Duodenal mucosa (tissue), 2 donors: ENCODE measurements around the gene PER2.

Experiments used
- H3K27ac ChIP-seq: one replicate; pipeline ENCODE4 v1.7.0; 2013; ENCODE audit warnings: low read depth, low read length
- H3K27me3 ChIP-seq, 2 donors: one replicate each; pipeline ENCODE4 v1.7.0; 2013; ENCODE audit warnings: low read length in 2 of 2, control low read depth in 1 of 2; ENCODE audit not compliant: insufficient read depth in 2 of 2, control insufficient read depth in 1 of 2
- H3K36me3 ChIP-seq, 2 donors: one replicate each; pipeline ENCODE4 v1.7.0; 2013; ENCODE audit warnings: low read length in 2 of 2, control low read depth in 1 of 2; ENCODE audit not compliant: insufficient read depth in 2 of 2, control insufficient read depth in 1 of 2
- H3K4me1 ChIP-seq, 2 donors: one replicate each; pipeline ENCODE4 v1.7.0; 2013; ENCODE audit warnings: low read length in 2 of 2, control low read depth in 1 of 2; ENCODE audit not compliant: insufficient read depth in 2 of 2, control insufficient read depth in 1 of 2
- H3K4me3 ChIP-seq, 2 donors: one replicate each; pipeline ENCODE4 v1.7.0; 2013; ENCODE audit warnings: low read length in 2 of 2, low read depth in 1 of 2
- H3K9ac ChIP-seq, 2 donors: one replicate each; pipeline ENCODE4 v1.7.0; 2013; ENCODE audit warnings: low read length in 2 of 2, low read depth in 1 of 2
- H3K9me3 ChIP-seq, 2 donors: one replicate each; pipeline ENCODE4 v1.7.0; 2013; ENCODE audit warnings: low read length in 2 of 2, control low read depth in 1 of 2; ENCODE audit not compliant: control insufficient read depth in 1 of 2

Gene PER2

GRCh38 chr2:238257786-238258700 is 30.4 kb downstream of the PER2 start:
- no peak overlapping the region for H3K4me3 ChIP-seq
- no peaks in the 10 kb centered on the region for H3K27me3 ChIP-seq
- peaks cover 64 to 86% of the 10 kb centered on the region in 2 donors for H3K36me3 ChIP-seq
- H3K4me1 ChIP-seq: peaks cover 9 to 11% of the 10 kb centered on the region in 2 donors
- H3K27ac ChIP-seq: no peak overlapping the region
- no peak overlapping the region for H3K9ac ChIP-seq
- H3K9me3 ChIP-seq: no peaks in the 10 kb centered on the region

DNA sequence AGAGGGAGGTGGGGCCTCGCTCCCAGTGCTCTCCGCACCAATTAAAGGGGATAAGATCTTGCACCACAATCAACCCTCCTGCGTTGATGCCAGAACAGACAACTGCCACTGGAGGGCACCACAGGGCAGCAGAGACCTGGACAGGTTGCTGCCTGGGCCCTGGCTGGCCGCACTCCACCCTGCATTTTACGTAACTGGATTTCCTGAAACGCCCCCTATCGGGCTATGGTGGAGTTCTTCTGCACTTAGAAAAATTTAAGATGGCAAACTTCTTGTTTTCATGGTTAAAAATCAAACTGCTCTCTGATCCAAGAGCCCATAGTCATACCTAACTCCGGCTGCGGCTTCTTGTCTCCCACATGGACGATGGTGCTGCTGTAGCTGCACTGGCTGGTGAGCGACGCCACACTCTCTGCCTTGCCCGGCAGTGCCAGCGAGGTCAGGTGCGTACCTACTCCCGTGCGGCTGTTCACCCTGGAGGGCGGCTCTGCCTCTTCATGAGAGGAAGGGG is 31.8 kb downstream of the PER2 start:
- Histone ChIP-seq H3K36me3 (peaks cover 59 to 89% of the 10 kb centered on the region in 2 donors), H3K4me1 (no peaks in the 10 kb centered on the region), H3K4me3 (no peak overlapping the region), H3K9me3 (no peaks in the 10 kb centered on the region), H3K27ac (no peak overlapping the region), H3K27me3 (no peaks in the 10 kb centered on the region), H3K9ac (no peak overlapping the region)

GRCh38 chr2:238256111-238256510 is 32.3 kb downstream of the PER2 start:
- Histone ChIP-seq H3K27me3 (no peaks in the 10 kb centered on the region), H3K4me1 (no peaks in the 10 kb centered on the region), H3K9ac (no peak overlapping the region), H3K4me3 (no peak overlapping the region), H3K36me3 (peaks cover 54 to 88% of the 10 kb centered on the region in 2 donors), H3K27ac (no peak overlapping the region), H3K9me3 (no peaks in the 10 kb centered on the region)

- Histone ChIP-seq H3K36me3 (peaks cover 54 to 88% of the 10 kb centered on the region in 2 donors), H3K4me3 (no peak overlapping the region), H3K9me3 (no peaks in the 10 kb centered on the region), H3K9ac (no peak overlapping the region), H3K27ac (no peak overlapping the region), H3K27me3 (no peaks in the 10 kb centered on the region), H3K4me1 (no peaks in the 10 kb centered on the region)
These were observed 32.8 kb downstream of the PER2 start for GRCh38 chr2:238255636-238256035.

DNA sequence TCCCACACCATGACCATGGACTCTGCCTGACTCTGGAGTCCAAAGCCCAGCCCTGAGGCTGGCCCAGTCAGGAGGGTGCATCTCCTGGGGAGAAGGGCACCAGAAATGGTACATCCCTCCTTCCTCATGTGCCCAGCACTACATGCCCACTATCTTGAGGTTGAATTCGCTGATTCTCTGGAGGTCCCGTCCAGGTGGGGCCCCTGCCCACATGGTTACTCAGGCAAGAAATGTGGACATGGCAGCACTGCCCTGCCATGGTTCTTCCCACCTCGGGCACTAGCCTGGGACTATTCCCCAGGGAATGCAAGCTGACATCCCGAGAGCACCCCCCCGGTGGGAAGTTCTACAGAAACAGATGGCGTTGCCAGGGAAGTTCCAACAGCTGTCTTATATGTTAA is 33.3 kb downstream of the PER2 start:
- peaks cover 56 to 89% of the 10 kb centered on the region in 2 donors for H3K36me3 ChIP-seq
- no peaks in the 10 kb centered on the region for H3K4me1 ChIP-seq

GRCh38 chr2:238254095-238254723 is 34.2 kb downstream of the PER2 start:
- Histone ChIP-seq H3K27me3 (no peaks in the 10 kb centered on the region), H3K36me3 (peaks cover 54 to 90% of the 10 kb centered on the region in 2 donors), H3K4me1 (no peaks in the 10 kb centered on the region), H3K9me3 (no peaks in the 10 kb centered on the region), H3K4me3 (no peak overlapping the region), H3K9ac (no peak overlapping the region), H3K27ac (no peak overlapping the region)

More for the DNA sequence above, 33.3 kb downstream of the PER2 start:
- Histone ChIP-seq H3K27ac (no peak overlapping the region), H3K4me3 (no peak overlapping the region), H3K9me3 (no peaks in the 10 kb centered on the region), H3K9ac (no peak overlapping the region), H3K27me3 (no peaks in the 10 kb centered on the region)

DNA sequence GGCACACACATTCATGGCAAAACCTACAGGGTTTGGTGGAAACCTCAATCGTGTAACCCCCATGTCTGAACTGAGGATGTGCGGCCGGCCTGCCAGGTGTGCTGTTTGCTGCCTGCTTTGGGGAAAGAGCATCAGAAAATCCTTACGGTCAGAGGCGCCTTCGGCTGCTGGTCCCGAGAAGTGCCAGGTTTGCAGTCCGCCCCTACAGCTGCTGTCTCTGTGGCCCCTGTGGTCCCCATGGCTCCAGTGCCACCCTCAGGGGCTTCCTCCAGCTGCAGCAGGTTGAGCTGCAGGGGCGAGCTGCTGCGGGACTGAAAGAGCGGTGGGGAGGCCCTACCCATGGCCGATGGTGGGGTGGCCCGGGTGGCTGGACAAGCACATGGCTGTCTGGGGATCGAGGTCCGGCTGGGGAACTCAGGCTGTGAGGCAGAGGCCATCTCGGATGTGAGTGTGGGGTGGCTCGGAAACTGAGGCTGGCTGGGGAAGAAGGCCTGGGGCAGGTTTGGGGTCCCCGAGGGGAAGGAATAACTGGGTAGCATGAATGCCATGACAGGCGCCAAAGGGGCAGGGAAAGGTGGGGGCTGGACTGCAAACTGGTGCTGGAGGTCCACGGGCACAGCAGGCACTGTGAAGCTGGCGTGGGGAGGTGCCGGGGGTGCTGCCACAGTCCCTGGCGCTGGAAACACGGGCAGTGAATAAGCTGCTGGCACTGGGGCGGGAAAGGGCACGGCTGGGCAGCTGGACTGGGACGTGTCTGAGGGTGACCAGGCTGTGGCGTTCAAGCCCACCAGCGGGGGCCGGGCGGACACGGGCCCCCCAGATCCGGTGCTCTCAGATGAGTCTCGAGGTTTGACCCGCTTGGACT is 35.4 kb downstream of the PER2 start:
- H3K36me3 ChIP-seq: peaks cover 42 to 81% of the 10 kb centered on the region in 2 donors
- H3K27ac ChIP-seq: no peak overlapping the region
- H3K4me3 ChIP-seq: no peak overlapping the region
- H3K27me3 ChIP-seq: no peaks in the 10 kb centered on the region
- no peaks in the 10 kb centered on the region for H3K9me3 ChIP-seq
- H3K4me1 ChIP-seq: no peaks in the 10 kb centered on the region
- no peak overlapping the region for H3K9ac ChIP-seq

- Histone ChIP-seq H3K36me3 (peaks cover 48 to 84% of the 10 kb centered on the region in 2 donors), H3K4me3 (no peak overlapping the region), H3K27ac (no peak overlapping the region), H3K4me1 (no peaks in the 10 kb centered on the region), H3K9me3 (no peaks in the 10 kb centered on the region), H3K9ac (no peak overlapping the region), H3K27me3 (no peaks in the 10 kb centered on the region)
These were observed 36.4 kb downstream of the PER2 start for GRCh38 chr2:238251986-238252385.

DNA sequence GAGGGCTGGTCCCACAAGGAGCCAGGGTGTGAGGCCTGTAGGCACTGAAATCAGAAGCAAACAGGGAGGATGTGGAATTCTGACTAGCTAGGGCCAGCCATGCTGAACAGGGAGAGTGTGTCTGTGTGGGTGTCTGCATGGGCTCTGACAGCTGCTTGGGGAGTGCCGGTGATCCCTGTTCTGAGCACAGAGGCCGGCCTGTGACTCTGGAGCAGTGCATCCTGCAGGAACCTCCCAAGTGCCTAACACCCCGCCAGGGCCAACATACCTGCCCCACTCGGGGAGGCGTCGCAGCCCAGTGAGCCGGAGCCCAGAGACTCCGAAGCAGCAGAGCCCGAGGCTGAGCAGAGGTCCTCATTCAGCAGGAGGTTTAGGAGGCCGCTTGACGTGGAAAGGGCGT is 37.1 kb downstream of the PER2 start:
- Histone ChIP-seq H3K9ac (no peak overlapping the region), H3K27me3 (no peaks in the 10 kb centered on the region), H3K4me3 (no peak overlapping the region), H3K4me1 (no peaks in the 10 kb centered on the region), H3K9me3 (no peaks in the 10 kb centered on the region), H3K36me3 (peaks cover 48 to 81% of the 10 kb centered on the region in 2 donors), H3K27ac (no peak overlapping the region)
